ENCODE data around the gene RPS26.
"Not testable (repeated sequence)": the region's sequence is repeated elsewhere in the genome, so short reads cannot be mapped to it uniquely, and the experiment has no call there.

RPS26 gene

GRCh38 chr12:56041552-56042429, at the start of gene RPS26:
TSS of gene RPS26 (plus strand) at chr12:56041918. CDS start at chr12:56042167, 249 bp downstream.
- DNase-seq (ENCODE audit: low spot score) (peak; percentile 96), FAIRE-seq (peak; percentile 34)

- no peak for DNase-seq (ENCODE audit: low spot score)
- no peak for FAIRE-seq
Observed at GRCh38 chr12:55993230-55993853, 48.4 kb upstream of the RPS26 start.

- DNase-seq (ENCODE audit: low spot score) (no peak), FAIRE-seq (no peak)
Observed at GRCh38 chr12:55995366-55995765, 46.4 kb upstream of the RPS26 start.

DNA sequence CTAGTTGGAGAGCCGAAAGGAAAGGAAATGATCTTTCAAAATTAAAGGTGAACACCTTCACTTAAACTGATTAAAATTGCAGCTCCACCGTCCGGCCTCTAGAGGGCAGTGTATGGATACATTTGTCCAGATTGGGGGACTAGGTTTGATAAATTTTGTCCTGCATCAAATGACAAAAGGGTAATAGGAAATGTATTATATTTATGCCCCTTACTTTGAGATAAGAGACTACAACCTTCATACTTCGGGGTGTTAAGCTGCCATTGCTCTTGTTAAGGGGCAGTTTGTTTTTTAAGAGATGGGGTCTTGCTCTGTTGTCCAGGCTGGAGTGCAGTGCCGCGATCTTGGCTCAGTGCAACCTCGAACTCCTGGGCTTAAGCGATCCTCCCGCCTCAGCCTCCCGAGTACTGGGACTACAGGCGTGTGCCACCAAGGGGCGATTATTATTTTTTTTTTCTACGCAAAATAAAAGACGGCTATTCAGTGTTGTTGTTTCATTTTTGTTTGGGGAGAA, 45.5 kb upstream of the RPS26 start:
- DNase-seq (ENCODE audit: low spot score) = peak; percentile 55
- peak; percentile 72 for FAIRE-seq

DNA sequence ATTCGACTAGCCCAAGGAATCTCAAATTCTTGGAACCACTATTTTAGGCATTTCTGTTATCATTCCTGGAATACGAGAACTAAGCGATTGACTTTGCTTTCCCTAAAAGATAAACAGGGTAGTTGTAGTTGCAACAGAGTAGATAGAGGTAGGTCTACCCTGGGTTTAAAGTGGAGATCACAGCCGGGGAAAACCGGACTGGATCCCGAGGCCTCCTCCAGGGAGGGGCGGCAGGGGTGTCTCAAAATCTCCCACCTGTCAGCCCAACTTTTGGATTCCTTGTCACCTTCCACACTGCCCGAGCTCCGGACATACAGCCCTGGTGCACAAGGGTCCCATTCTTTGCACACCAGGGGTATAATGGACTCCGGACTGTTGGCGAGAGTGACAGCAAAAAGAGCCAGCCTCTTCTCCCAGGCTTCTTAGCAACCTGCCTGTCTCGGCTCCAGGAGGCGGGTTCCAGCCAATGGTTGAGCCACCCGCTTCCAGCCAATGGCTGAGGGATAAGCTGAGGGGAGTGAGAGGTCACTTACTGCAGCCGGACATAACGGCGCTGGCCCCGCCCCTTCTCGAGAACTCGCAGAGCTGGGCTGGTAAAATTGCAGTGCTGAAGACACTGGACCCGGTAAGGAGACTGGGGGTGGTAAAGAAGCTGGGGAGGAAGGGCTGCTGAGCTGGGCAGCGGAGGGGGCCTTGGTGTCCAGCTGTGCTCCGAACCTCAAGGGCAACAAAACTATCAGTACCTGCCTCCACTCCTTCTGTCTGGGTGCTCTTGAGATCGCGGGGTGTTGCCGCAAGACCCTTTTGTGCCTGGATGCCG, 44.8 kb upstream of the RPS26 start, which contains the start of gene SUOX:
SUOX (plus strand) TSS at position 562 of the 820 bp plus-strand sequence. CDS start 4,946 bp downstream, outside the sequence.
- FAIRE-seq (peak; percentile 89), DNase-seq (ENCODE audit: low spot score) (peak; percentile 87)

DNA sequence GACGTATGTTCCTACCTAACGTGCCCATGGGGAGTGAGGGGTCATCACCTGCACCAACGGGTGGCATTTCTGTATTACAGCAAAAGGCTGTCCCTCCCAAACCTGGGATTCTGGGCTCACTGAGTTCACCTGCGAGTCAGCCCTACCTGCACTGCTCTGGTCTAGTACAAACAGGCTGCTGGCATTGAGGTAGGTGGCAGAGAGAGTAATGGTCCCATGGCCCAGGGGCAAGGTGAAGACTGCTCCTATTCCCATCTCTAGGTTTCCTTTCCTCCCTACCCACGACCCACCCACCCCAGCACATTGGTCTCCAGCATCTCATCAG, 44.2 kb upstream of the RPS26 start:
- FAIRE-seq (no peak), DNase-seq (ENCODE audit: low spot score) (no peak)

DNA sequence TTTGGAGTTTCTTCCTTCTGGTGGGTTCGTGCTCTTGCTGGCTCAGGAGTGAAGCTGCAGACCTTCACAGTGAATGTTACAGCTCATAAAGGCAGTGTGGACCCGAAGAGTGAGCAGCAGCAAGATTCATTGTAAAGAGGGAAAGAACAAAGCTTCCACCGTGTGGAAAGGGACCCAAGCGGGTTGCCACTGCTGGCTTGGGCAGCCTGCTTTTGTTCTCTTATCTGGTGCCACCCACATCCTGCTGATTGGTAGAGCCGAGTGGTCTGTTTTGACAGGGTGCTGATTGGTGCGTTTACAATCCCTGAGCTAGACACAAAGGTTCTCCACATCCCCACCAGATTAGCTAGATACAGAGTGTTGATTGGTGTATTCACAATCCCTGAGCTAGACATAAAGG, 42.2 kb upstream of the RPS26 start:
- not testable (repeated sequence) for FAIRE-seq; DNase-seq (ENCODE audit: low spot score)

GRCh38 chr12:55999999-56000540, 41.6 kb upstream of the RPS26 start:
- not testable (repeated sequence) for DNase-seq (ENCODE audit: low spot score)

GRCh38 chr12:56001487-56002100, 40.1 kb upstream of the RPS26 start:
- FAIRE-seq (no peak), DNase-seq (ENCODE audit: low spot score) (no peak)

More at GRCh38 chr12:55999999-56000540, 41.6 kb upstream of the RPS26 start:
- FAIRE-seq = not testable (repeated sequence)

DNA sequence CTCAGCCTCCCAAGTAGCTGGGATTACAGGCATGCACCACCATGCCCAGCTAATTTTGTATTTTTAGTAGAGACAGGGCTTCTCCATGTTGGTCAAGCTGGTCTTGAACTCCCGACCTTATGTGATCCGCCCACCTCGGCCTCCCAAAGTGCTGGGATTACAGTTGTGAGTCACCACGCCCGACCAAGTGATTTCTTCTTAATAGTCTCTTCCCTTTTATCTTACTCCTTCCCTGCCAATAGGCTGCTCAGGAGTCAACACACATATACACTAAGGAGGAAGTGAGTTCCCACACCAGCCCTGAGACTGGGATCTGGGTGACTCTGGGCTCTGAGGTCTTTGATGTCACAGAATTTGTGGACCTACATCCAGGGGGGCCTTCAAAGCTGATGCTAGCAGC, 38.3 kb upstream of the RPS26 start:
- not testable (repeated sequence) for FAIRE-seq; DNase-seq (ENCODE audit: low spot score)

- DNase-seq (ENCODE audit: low spot score) (no peak), FAIRE-seq (no peak)
Observed at GRCh38 chr12:56004211-56004610, 37.5 kb upstream of the RPS26 start.

DNA sequence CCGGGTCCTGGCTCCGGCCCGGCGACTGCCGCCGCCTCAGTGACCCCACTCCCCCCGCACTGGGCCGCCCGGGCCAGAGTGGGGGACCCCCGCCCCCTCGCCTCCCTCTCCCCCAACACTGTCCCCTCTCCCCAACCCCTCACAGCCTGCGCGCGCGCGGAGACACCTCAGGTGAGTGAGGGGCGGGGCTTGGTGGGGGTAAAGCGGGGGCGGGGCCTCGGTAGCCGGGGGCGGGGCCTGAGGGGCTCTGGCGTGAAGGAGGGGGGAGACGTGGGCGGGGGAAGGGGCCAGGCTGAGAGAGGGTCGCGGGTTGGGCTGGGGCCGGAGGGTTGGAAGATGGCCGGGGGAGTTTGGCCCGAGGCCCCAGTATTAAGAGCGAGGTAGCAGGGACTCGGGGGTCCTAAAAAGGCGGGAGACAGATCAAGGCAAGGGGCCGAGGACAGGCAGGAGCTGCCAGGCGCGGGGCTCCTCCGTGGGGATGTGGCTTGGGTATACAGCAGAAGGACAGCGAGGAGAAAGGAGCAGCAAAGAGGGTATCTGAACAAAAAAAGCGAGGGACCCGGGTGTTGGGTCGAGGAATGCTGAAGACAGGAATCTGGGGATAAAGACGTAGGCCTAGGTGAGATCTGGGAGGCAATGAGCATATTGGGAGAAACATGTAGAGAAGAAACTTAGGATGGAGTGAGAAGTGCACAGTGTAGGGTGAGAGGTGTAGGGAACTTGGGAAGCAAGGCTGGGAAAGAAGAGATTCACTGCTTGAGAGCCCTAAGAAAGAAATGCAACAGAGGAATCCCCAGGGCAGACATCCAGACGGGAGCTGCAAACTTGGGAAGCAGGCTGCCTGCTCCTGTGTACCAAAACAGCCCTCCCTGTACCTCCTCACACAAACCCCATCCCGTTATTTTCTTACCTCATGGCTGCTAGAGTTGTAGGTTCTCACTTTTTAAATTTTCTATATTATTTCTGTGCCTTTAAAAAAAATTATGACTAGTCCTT, 33.9 kb upstream of the RPS26 start:
- FAIRE-seq (no peak), DNase-seq (ENCODE audit: low spot score) (no peak)

DNA sequence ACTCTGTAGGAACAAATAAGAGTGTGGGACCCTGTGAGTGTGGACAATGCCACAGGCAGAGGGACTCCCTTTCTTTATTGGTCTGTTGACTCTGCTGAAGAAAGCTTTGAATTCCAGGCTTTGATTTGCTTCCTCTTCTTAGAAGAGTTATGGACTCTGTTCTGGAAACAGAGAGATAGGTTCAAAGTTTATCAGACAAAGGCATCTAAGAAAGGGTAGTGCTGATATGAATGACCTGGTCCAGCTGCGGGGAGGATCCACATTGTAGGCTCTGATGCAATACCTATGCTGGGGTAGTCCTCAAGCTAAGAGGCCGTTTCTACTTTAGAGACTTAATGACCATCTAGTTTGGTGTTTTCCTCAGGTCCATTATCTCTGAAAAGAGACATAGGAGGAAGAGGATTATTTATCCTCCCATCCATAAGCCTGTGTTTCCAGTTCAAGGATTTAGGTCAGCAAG, 31.6 kb upstream of the RPS26 start:
- DNase-seq (ENCODE audit: low spot score) (no peak), FAIRE-seq (no peak)

GRCh38 chr12:56011509-56012090, 30.1 kb upstream of the RPS26 start:
- DNase-seq (ENCODE audit: low spot score) = no peak
- no peak for FAIRE-seq

DNA sequence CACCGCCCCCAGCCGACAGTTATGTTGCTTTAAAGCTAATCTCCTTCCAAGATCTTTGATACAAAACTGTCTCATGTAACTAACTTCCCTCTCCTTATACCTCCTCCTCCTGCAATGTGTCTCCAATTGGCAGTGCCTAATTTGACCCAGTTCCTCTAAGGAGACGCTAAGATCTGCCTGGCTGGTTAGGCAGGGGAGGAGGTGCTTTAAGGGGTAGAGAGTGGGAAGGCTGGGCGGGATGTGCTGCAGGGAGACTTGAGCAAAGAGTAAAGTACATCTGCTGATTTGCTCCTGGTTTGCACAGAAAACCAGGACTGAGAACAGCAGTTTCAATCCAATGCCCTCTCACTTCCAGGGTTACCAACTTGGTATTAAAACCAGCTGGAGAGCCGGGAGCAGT, 28.2 kb upstream of the RPS26 start:
- FAIRE-seq (no peak), DNase-seq (ENCODE audit: low spot score) (no peak)

GRCh38 chr12:56014205-56014604, 27.5 kb upstream of the RPS26 start:
- FAIRE-seq (no peak), DNase-seq (ENCODE audit: low spot score) (no peak)

GRCh38 chr12:56017181-56017580, 24.5 kb upstream of the RPS26 start:
- no peak for DNase-seq (ENCODE audit: low spot score)
- no peak for FAIRE-seq

GRCh38 chr12:56018356-56018755, 23.4 kb upstream of the RPS26 start:
- DNase-seq (ENCODE audit: low spot score) (no peak), FAIRE-seq (no peak)

All from RCC 7860 (cell line).